Measurements from ENCODE around the gene CRYGB.
"Not testable (repeated sequence)": the region's sequence is repeated elsewhere in the genome, so short reads cannot be mapped to it uniquely, and the experiment has no call there.

Gene CRYGB

DNA sequence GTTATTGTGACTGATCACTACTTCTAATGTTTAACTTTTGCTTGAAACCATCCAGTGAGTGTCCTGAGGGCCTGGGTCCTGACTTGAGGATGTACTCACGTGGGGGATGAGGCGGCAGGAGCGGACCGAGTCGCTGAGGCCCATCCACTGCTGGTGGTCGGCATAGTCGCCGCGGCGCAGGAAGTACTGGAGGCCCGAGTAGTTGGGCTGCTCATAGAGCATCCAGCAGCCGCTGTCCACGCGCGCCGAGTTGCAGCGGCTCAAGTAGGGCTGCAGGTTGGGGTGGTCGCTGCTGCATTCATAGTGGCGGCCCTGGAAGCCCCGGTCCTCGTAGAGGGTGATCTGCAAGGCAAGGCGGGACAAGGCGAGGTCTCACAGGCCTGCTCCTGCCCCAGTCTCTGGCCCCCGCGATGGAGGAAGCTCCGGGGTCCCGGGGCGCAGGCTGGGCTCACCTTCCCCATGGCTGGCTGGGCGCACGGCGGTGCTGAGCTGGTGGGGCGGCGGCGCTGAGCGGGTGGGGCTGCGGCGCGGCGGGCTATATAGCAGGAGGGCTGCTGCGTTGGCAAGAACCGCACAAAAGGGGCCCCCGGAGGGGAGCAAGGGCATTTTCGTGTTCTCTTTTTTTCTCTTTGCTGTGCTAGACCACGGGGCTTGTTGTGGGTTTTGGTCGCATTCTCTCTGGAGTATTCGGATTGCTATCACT lies 21.8 kb downstream of the CRYGB start, which contains the start of gene CRYGD:
TSS of gene CRYGD (minus strand) at position 512 of the 703 bp plus-strand sequence. CDS start at position 461, 51 bp downstream.
- H3K14ac ChIP-seq (ENCODE audit: low read length in 2 of 2); H4K91ac ChIP-seq (ENCODE audit: low read length); H3K36me3 ChIP-seq (ENCODE audit: control insufficient read depth in 1 of 2, insufficient read depth in 2 of 2, low read depth in 1 of 2, low read length in 2 of 2); H2AFZ ChIP-seq (ENCODE audit: low read depth, low read length); H3K9me3 ChIP-seq (ENCODE audit: control insufficient read depth, low read length); H2BK5ac ChIP-seq (ENCODE audit: low read depth, low read length, poor library complexity, severe bottlenecking); H3K4me1 ChIP-seq (ENCODE audit: control insufficient read depth, insufficient read depth, low read depth, low read length); DNase-seq; H3K79me1 ChIP-seq (replicated peaks; ENCODE audit: low read length, poor library complexity, severe bottlenecking); H3K9ac ChIP-seq (ENCODE audit: low read length); H3K4me2 ChIP-seq (ENCODE audit: low read length, poor library complexity, severe bottlenecking); H4K8ac ChIP-seq (ENCODE audit: low read length); H2BK15ac ChIP-seq (ENCODE audit: low read depth, poor library complexity, severe bottlenecking); H3K18ac ChIP-seq (ENCODE audit: low read depth in 1 of 2, low read length in 2 of 2); H3K27ac ChIP-seq (ENCODE audit: low read length, poor library complexity, severe bottlenecking); H2BK12ac ChIP-seq (ENCODE audit: low read length in 2 of 2); H3K23ac ChIP-seq (ENCODE audit: low read length in 2 of 2); H3K4ac ChIP-seq (ENCODE audit: low read depth in 1 of 2, low read length in 2 of 2); H2BK120ac ChIP-seq (ENCODE audit: low read depth, low read length); H2AK5ac ChIP-seq (ENCODE audit: low read length, severe bottlenecking): not testable (repeated sequence)
- H3K4me3 ChIP-seq (ENCODE audit: insufficient read depth in 1 of 2, low read depth in 1 of 2, low read length in 2 of 2), result peak within 1 kb of the TSS in 1 of 2 experiments; percentile 49
- H3K27me3 ChIP-seq (ENCODE audit: control insufficient read depth in 1 of 2, insufficient read depth in 1 of 2, low read length in 2 of 2), result peaks cover 0 to 28% of the 10 kb centered on the region in 2 experiments
- 84% methylated on average over 46 of the region's 46 CpGs for WGBS

DNA sequence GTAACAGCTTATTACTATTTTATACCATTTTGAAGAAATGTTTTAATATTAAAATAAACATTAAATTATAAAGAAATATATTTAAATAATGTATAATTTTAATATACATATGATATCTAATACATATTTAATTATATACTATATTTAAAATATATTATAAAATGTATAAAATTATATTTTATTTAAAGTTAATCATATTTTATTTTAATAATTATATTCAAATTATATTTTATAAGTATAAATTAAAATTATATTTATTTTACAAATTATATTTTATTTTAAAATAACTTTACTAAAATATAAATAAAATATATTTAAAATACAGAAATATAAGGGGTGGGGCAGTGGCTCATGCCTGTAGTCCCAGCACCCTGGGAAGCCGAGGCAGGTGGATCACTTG lies 23.7 kb downstream of the CRYGB start:
- 100% methylated on average over 1 of the region's 1 CpG for WGBS
- no peak overlapping the region for H2BK12ac ChIP-seq (ENCODE audit: low read length in 2 of 2)
- H3K79me1 ChIP-seq (replicated peaks; ENCODE audit: low read length, poor library complexity, severe bottlenecking), result no peaks in the 10 kb centered on the region

GRCh38 chr2:208118918-208119317 lies 27.0 kb downstream of the CRYGB start:
- Histone ChIP-seq H2BK12ac (ENCODE audit: low read length in 2 of 2) (no peak overlapping the region), H4K8ac (ENCODE audit: low read length) (no peak overlapping the region), H3K27ac (ENCODE audit: low read length, poor library complexity, severe bottlenecking) (no peak overlapping the region)

More for the DNA sequence above, 23.7 kb downstream of the CRYGB start:
- Histone ChIP-seq H3K4ac (ENCODE audit: low read depth in 1 of 2, low read length in 2 of 2) (no peak overlapping the region), H2BK15ac (ENCODE audit: low read depth, poor library complexity, severe bottlenecking) (no peak overlapping the region), H3K14ac (ENCODE audit: low read length in 2 of 2) (no peak overlapping the region), H2BK120ac (ENCODE audit: low read depth, low read length) (no peak overlapping the region), H3K27me3 (ENCODE audit: control insufficient read depth in 1 of 2, insufficient read depth in 1 of 2, low read length in 2 of 2) (peaks cover 0 to 26% of the 10 kb centered on the region in 2 experiments), H2AFZ (ENCODE audit: low read depth, low read length) (no peak overlapping the region), H3K4me2 (ENCODE audit: low read length, poor library complexity, severe bottlenecking) (no peak overlapping the region), H4K8ac (ENCODE audit: low read length) (no peak overlapping the region), H2AK5ac (ENCODE audit: low read length, severe bottlenecking) (no peak overlapping the region), H3K9me3 (ENCODE audit: control insufficient read depth, low read length) (no peaks in the 10 kb centered on the region), H3K4me3 (ENCODE audit: insufficient read depth in 1 of 2, low read depth in 1 of 2, low read length in 2 of 2) (no peak overlapping the region), H3K23ac (ENCODE audit: low read length in 2 of 2) (no peak overlapping the region), H4K91ac (ENCODE audit: low read length) (no peak overlapping the region), H3K18ac (ENCODE audit: low read depth in 1 of 2, low read length in 2 of 2) (no peak overlapping the region), H3K9ac (ENCODE audit: low read length) (no peak overlapping the region), H3K27ac (ENCODE audit: low read length, poor library complexity, severe bottlenecking) (no peak overlapping the region), H3K36me3 (ENCODE audit: control insufficient read depth in 1 of 2, insufficient read depth in 2 of 2, low read depth in 1 of 2, low read length in 2 of 2) (no peaks in the 10 kb centered on the region), H2BK5ac (ENCODE audit: low read depth, low read length, poor library complexity, severe bottlenecking) (no peak overlapping the region), H3K4me1 (ENCODE audit: control insufficient read depth, insufficient read depth, low read depth, low read length) (no peaks in the 10 kb centered on the region)
- no peak for DNase-seq

GRCh38 chr2:208117390-208117789 lies 28.6 kb downstream of the CRYGB start:
- H2BK5ac ChIP-seq (ENCODE audit: low read depth, low read length, poor library complexity, severe bottlenecking); H3K36me3 ChIP-seq (ENCODE audit: control insufficient read depth in 1 of 2, insufficient read depth in 2 of 2, low read depth in 1 of 2, low read length in 2 of 2); H3K4me1 ChIP-seq (ENCODE audit: control insufficient read depth, insufficient read depth, low read depth, low read length); H4K91ac ChIP-seq (ENCODE audit: low read length); H3K9me3 ChIP-seq (ENCODE audit: control insufficient read depth, low read length); H2BK12ac ChIP-seq (ENCODE audit: low read length in 2 of 2); H3K9ac ChIP-seq (ENCODE audit: low read length); H2BK120ac ChIP-seq (ENCODE audit: low read depth, low read length); H3K79me1 ChIP-seq (replicated peaks; ENCODE audit: low read length, poor library complexity, severe bottlenecking); H3K4me2 ChIP-seq (ENCODE audit: low read length, poor library complexity, severe bottlenecking); H2BK15ac ChIP-seq (ENCODE audit: low read depth, poor library complexity, severe bottlenecking); H3K18ac ChIP-seq (ENCODE audit: low read depth in 1 of 2, low read length in 2 of 2); H2AK5ac ChIP-seq (ENCODE audit: low read length, severe bottlenecking); H4K8ac ChIP-seq (ENCODE audit: low read length); H3K4me3 ChIP-seq (ENCODE audit: insufficient read depth in 1 of 2, low read depth in 1 of 2, low read length in 2 of 2); H3K4ac ChIP-seq (ENCODE audit: low read depth in 1 of 2, low read length in 2 of 2); H3K14ac ChIP-seq (ENCODE audit: low read length in 2 of 2); H3K23ac ChIP-seq (ENCODE audit: low read length in 2 of 2); H3K27ac ChIP-seq (ENCODE audit: low read length, poor library complexity, severe bottlenecking); DNase-seq; H2AFZ ChIP-seq (ENCODE audit: low read depth, low read length): not testable (repeated sequence)
- H3K27me3 ChIP-seq (ENCODE audit: control insufficient read depth in 1 of 2, insufficient read depth in 1 of 2, low read length in 2 of 2), result peaks cover 9 to 30% of the 10 kb centered on the region in 2 experiments
- WGBS, result 92% methylated on average over 11 of the region's 11 CpGs

More at GRCh38 chr2:208118918-208119317, 27.0 kb downstream of the CRYGB start:
- Histone ChIP-seq H4K91ac (ENCODE audit: low read length) (no peak overlapping the region), H3K4ac (ENCODE audit: low read depth in 1 of 2, low read length in 2 of 2) (no peak overlapping the region), H2BK5ac (ENCODE audit: low read depth, low read length, poor library complexity, severe bottlenecking) (no peak overlapping the region), H3K4me1 (ENCODE audit: control insufficient read depth, insufficient read depth, low read depth, low read length) (no peaks in the 10 kb centered on the region), H3K36me3 (ENCODE audit: control insufficient read depth in 1 of 2, insufficient read depth in 2 of 2, low read depth in 1 of 2, low read length in 2 of 2) (no peaks in the 10 kb centered on the region), H2AK5ac (ENCODE audit: low read length, severe bottlenecking) (no peak overlapping the region), H3K9ac (ENCODE audit: low read length) (no peak overlapping the region), H2AFZ (ENCODE audit: low read depth, low read length) (no peak overlapping the region), H2BK15ac (ENCODE audit: low read depth, poor library complexity, severe bottlenecking) (no peak overlapping the region), H3K4me2 (ENCODE audit: low read length, poor library complexity, severe bottlenecking) (no peak overlapping the region), H3K4me3 (ENCODE audit: insufficient read depth in 1 of 2, low read depth in 1 of 2, low read length in 2 of 2) (no peak overlapping the region), H3K9me3 (ENCODE audit: control insufficient read depth, low read length) (no peaks in the 10 kb centered on the region), H2BK120ac (ENCODE audit: low read depth, low read length) (no peak overlapping the region), H3K23ac (ENCODE audit: low read length in 2 of 2) (no peak overlapping the region), H3K27me3 (ENCODE audit: control insufficient read depth in 1 of 2, insufficient read depth in 1 of 2, low read length in 2 of 2) (peaks cover 0 to 21% of the 10 kb centered on the region in 2 experiments), H3K79me1 (replicated peaks; ENCODE audit: low read length, poor library complexity, severe bottlenecking) (no peaks in the 10 kb centered on the region), H3K14ac (ENCODE audit: low read length in 2 of 2) (no peak overlapping the region), H3K18ac (ENCODE audit: low read depth in 1 of 2, low read length in 2 of 2) (no peak overlapping the region)
- 100% methylated on average over 3 of the region's 3 CpGs for WGBS
- no peak for DNase-seq

All from mesenchymal stem cell (in vitro differentiated cells and primary cell).